GM12878 (cell line): ENCODE measurements around the gene NPAS2. TPM values are rescaled to one million over a fixed set of nuclear protein-coding genes. Genes with fewer than 3 reads are reported as not detected.

Source experiments
- ATAC-seq: fragments of 200-7000 bp; cut with Tn5 transposase; 3 replicates; pipeline ENCODE4 v1.9.1; 2020; ENCODE audit warnings: mild to moderate bottlenecking, moderate library complexity
- BruUV-seq: library from RNA; stranded (reverse); fragments of 400-500 nt; replicated peaks from 2 replicates; lab custom pipeline; 2021; lab: Mats Ljungman, UMichigan
- CTCF ChIA-PET: fragments of 300-600 bp; sonication (Branson Sonifier 250); formaldehyde crosslinking; extraction: SDS; loops from one replicate; lab custom pipeline; 2021; ENCODE audit warnings: inconsistent platforms; lab: Yijun Ruan, JAX
- POLR2A ChIA-PET: fragments of 350-600 bp; formaldehyde crosslinking; extraction: SDS; loops from one replicate; lab custom pipeline; 2021; ENCODE audit warnings: inconsistent platforms; lab: Charles Lee
- RAD21 ChIA-PET: fragments of 300-600 bp; sonication (Branson Sonifier 250); formaldehyde crosslinking; loops from one replicate; lab custom pipeline; 2023; ENCODE audit warnings: antibody characterized with exemption; ENCODE audit not compliant: unreplicated experiment; lab: Charles Lee
- SMC1A ChIA-PET: fragments of 300-600 bp; sonication (Branson Sonifier 250); formaldehyde crosslinking; loops from one replicate; lab custom pipeline; 2023; ENCODE audit not compliant: unreplicated experiment, uncharacterized antibody; lab: Charles Lee
- DNase-seq: peaks from one replicate; pipeline ENCODE4 v3.0.0-alpha.2; 2011; ENCODE audit warnings: low read depth, low spot score
- FAIRE-seq: peaks from 3 replicates; lab custom pipeline; 2011; peaks lifted over from hg19 to GRCh38; lab: Jason Lieb, UNC
- H2AFZ ChIP-seq: 2 replicates; pipeline ENCODE4 v1.6.0; 2011; ENCODE audit warnings: low read depth, low read length, control low read depth; ENCODE audit not compliant: control insufficient read depth
- H3K27ac ChIP-seq: 2 replicates; pipeline ENCODE4 v1.5.1; 2011; ENCODE audit warnings: control low read depth; ENCODE audit not compliant: control insufficient read depth, insufficient read depth
- H3K27me3 ChIP-seq, 2 experiments: replicated peaks in 1 of 2; 2 replicates each; pipeline versions ENCODE4 v1.6.0 to v1.6.1; 2011; ENCODE audit warnings: low read length in 1 of 2; ENCODE audit not compliant: control insufficient read depth in 2 of 2, insufficient read depth in 2 of 2
- H3K36me3 ChIP-seq, 2 experiments: 2 replicates each; pipeline ENCODE4 v1.5.1; 2011; ENCODE audit warnings: low read length in 1 of 2; ENCODE audit not compliant: control insufficient read depth in 2 of 2, insufficient read depth in 2 of 2
- H3K4me1 ChIP-seq: 2 replicates; pipeline ENCODE4 v1.6.1; 2011; ENCODE audit warnings: mild to moderate bottlenecking, low read length, moderate library complexity, mixed read lengths; ENCODE audit not compliant: control insufficient read depth, insufficient read depth
- H3K4me2 ChIP-seq: 2 replicates; pipeline ENCODE4 v1.6.0; 2011; ENCODE audit warnings: control low read depth; ENCODE audit not compliant: control insufficient read depth, insufficient read depth
- H3K4me3 ChIP-seq: fragments of 200-600 bp; sonication (generic); 2 replicates; pipeline ENCODE4 v1.5.1; 2016
- H3K79me2 ChIP-seq: 2 replicates; pipeline ENCODE4 v1.6.0; 2011; ENCODE audit warnings: low read length; ENCODE audit not compliant: control insufficient read depth, insufficient read depth
- H3K9ac ChIP-seq: 2 replicates; pipeline ENCODE4 v1.8.0; 2011; ENCODE audit warnings: low read length, control low read depth, mixed read lengths; ENCODE audit not compliant: control insufficient read depth, insufficient read depth
- H3K9me3 ChIP-seq: replicated peaks from 3 replicates; pipeline ENCODE4 v1.5.1; 2011; ENCODE audit warnings: mild to moderate bottlenecking, low read length; ENCODE audit not compliant: control insufficient read depth, insufficient read depth
- H4K20me1 ChIP-seq: 2 replicates; pipeline ENCODE4 v1.6.0; 2011; ENCODE audit not compliant: control insufficient read depth, insufficient read depth
- BRCA1 ChIP-seq: IDR thresholded peaks from 2 replicates; pipeline ENCODE4 v1.6.1; 2011; ENCODE audit warnings: low read depth, low read length, improper control_type of control experiment
- EP300 ChIP-seq, 2 experiments: fragments of 150-350 bp in 1 of 2; IDR thresholded peaks; 2 replicates each; pipeline ENCODE4 v1.6.1; 2011 to 2012; ENCODE audit warnings: low read depth in 2 of 2, low read length in 2 of 2, borderline replicate concordance in 1 of 2, improper control_type of control experiment in 1 of 2, inconsistent platforms in 1 of 2; ENCODE audit not compliant: control insufficient read depth in 1 of 2
- ETV6 ChIP-seq, 2 experiments: fragments of 450-650 bp in 1 of 2; IDR thresholded peaks in 1 of 2; conservative IDR thresholded peaks in 1 of 2; 2 replicates each; pipeline ENCODE4 v1.6.1; 2014; ENCODE audit warnings: antibody characterized with exemption in 1 of 2, borderline replicate concordance in 1 of 2, low read depth in 1 of 2, mild to moderate bottlenecking in 1 of 2, moderate library complexity in 1 of 2
- EZH2 ChIP-seq: IDR thresholded peaks from 2 replicates; pipeline ENCODE4 v1.6.1; 2012; ENCODE audit warnings: low read depth, mild to moderate bottlenecking, control low read depth, inconsistent platforms, low read length, borderline replicate concordance; ENCODE audit not compliant: control insufficient read depth
- FOXM1 ChIP-seq: IDR thresholded peaks from 2 replicates; pipeline ENCODE4 v1.6.1; 2012; ENCODE audit warnings: low read depth, mild to moderate bottlenecking, inconsistent platforms, low read length, moderate library complexity
- HCFC1 ChIP-seq: fragments of 150-350 bp; IDR thresholded peaks from 2 replicates; pipeline ENCODE4 v1.6.1; 2014; ENCODE audit warnings: low read length
- IKZF2 ChIP-seq, 2 experiments: fragments of 450-650 bp; IDR thresholded peaks; 2 replicates each; pipeline ENCODE4 v1.6.1; 2017; ENCODE audit warnings: mild to moderate bottlenecking in 2 of 2, moderate library complexity in 2 of 2
- IRF4 ChIP-seq: IDR thresholded peaks from 2 replicates; pipeline ENCODE4 v1.6.1; 2011; ENCODE audit warnings: low read depth, low read length
- MEF2A ChIP-seq: IDR thresholded peaks from 2 replicates; pipeline ENCODE4 v1.6.1; 2011; ENCODE audit warnings: low read depth, mild to moderate bottlenecking, low read length, moderate library complexity; ENCODE audit not compliant: insufficient read depth
- NR2F1 ChIP-seq: fragments of 450-650 bp; conservative IDR thresholded peaks from 2 replicates; pipeline ENCODE4 v1.6.1; 2017; ENCODE audit warnings: mild to moderate bottlenecking
- RBBP5 ChIP-seq: fragments of 200-600 bp; sonication (generic); conservative IDR thresholded peaks from 2 replicates; pipeline ENCODE4 v1.6.1; 2016
- SIX5 ChIP-seq: IDR thresholded peaks from 2 replicates; pipeline ENCODE4 v1.6.1; 2011; ENCODE audit warnings: mild to moderate bottlenecking, low read depth, low read length, moderate library complexity; ENCODE audit not compliant: severe bottlenecking
- SMAD5 ChIP-seq: IDR thresholded peaks from 2 replicates; pipeline ENCODE4 v1.6.1; 2016; ENCODE audit warnings: antibody characterized with exemption, low read depth
- SMC3 ChIP-seq: IDR thresholded peaks from 2 replicates; pipeline ENCODE4 v1.6.1; 2011; ENCODE audit warnings: low read length, improper control_type of control experiment, borderline replicate concordance
- STAT3 ChIP-seq: IDR thresholded peaks from 2 replicates; pipeline ENCODE4 v1.6.1; 2011; ENCODE audit warnings: low read depth, low read length, improper control_type of control experiment
- ZBTB11 ChIP-seq: fragments of 450-650 bp; formaldehyde crosslinking; IDR thresholded peaks from 2 replicates; pipeline ENCODE4 v1.5.0; 2022; ENCODE audit warnings: mild to moderate bottlenecking, missing genetic modification characterization
- ZNF217 ChIP-seq: fragments of 450-650 bp; IDR thresholded peaks from 2 replicates; pipeline ENCODE4 v1.6.1; 2017; ENCODE audit warnings: antibody characterized with exemption, mild to moderate bottlenecking
- WGBS: methylation state at CpG from one replicate; pipeline ENCODE4 v1.1.6; 2016; ENCODE audit warnings: low lambda C conversion rate; ENCODE audit not compliant: insufficient replicate concordance, insufficient coverage; ENCODE audit errors: missing lambda C conversion rate; 5-methylcytosine and 5-hydroxymethylcytosine counted together
- in situ Hi-C: fragments of 300-500 bp; cut with MboI; formaldehyde crosslinking; loops from 9 replicates; pipeline ENCODE4 v1.14.3; 2018; ENCODE audit warnings: mixed read lengths
- intact Hi-C: fragments of 100-400 bp; cut with micrococcal nuclease; formaldehyde crosslinking; loops from one replicate; pipeline ENCODE4 v1.14.2; 2022; ENCODE audit not compliant: unreplicated experiment
- polyA plus RNA-seq, 11 experiments: library from polyadenylated mRNA; depleted of rRNA in 4 of 11; unstranded in 6 of 11; stranded (reverse) in 5 of 11; fragments of >200 nt; fragmentation: Nextera tagmentation in 4 of 11; fragmentation: Illumina TruSeq in 1 of 11; extraction: Ambion mirVana in 4 of 11; extraction: Trizol in 1 of 11; gene quantifications; 1 replicate in 1 of 11; 2 replicates in 10 of 11; pipeline versions ENCODE4 v1.2.1 to v1.2.3, GENCODE V29; 2011 to 2016; ENCODE audit warnings: inconsistent platforms in 2 of 11, missing spikeins in 2 of 11, low read depth in 1 of 11
- total RNA-seq, 4 experiments: library from RNA; depleted of rRNA in 3 of 4; stranded (reverse); fragments of >200 nt in 3 of 4; fragmentation: Illumina TruSeq in 1 of 4; extraction: Trizol in 1 of 4; gene quantifications; 2 replicates each; pipeline versions ENCODE4 v1.2.1 to v1.2.3, GENCODE V29; 2013 to 2021
- TF ChIP-seq, protein P1 (sequence below): IDR thresholded peaks from 2 replicates; pipeline ENCODE4 v1.6.1; 2011; ENCODE audit warnings: borderline replicate concordance, low read depth, mild to moderate bottlenecking, moderate library complexity, mixed read lengths, low read length; ENCODE audit not compliant: insufficient read depth; ENCODE audit errors: extremely low read length

NPAS2 gene
- total and polyA plus RNA-seq, 10 of the 15 experiments (the other 5 are each of a cell fraction or from before 2014, with no cell fraction given): 0.08 TPM; not detected in 9

DNA sequence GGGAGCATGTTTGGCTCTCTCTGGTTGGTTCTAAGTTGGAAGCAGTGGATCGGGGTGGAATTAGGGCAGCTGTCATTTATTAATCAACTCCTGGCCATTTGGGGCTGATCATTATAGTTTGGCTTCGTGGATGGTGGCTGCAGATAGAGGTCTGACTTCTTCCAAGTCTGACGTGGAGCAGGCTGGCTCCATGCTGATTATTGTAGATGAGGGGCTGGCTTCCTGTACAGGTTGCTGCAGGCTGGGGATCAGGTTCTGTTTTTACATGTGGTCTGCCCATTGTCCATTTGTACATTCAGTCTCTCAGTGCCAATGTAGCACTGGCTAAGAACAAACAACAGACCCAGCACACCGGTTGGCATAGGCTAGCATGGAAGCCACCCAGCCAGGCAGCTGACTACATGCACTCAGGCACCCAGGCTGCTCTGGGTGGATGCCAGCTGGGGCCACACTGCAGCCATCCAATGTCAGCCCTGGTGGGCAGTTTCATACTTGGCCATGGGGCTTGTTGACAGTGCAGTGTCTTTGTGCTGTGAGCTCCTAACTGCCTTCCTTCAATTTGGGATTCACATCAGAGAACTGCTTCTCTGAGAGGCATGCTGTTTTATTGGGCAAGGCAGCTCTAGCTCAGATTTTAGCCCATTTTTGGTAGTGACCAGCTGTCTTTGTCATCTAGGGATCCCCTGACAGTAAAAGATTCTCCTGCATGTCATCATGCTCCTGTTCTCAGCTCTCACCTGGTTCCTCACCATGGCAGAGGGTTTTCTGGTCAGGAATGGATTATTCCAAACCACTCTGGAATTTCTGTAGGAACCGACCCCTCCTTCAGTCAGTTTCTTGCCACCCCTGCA is 25.4 kb downstream of the NPAS2 start:
- no peak for FAIRE-seq

More for the DNA sequence above, 25.4 kb downstream of the NPAS2 start:
- Histone ChIP-seq H3K4me2 (no peak overlapping the region), H3K9ac (no peak overlapping the region), H3K4me1 (no peaks in the 10 kb centered on the region), H2AFZ (no peak overlapping the region), H3K4me3 (no peak overlapping the region), H4K20me1 (no peaks in the 10 kb centered on the region), H3K27ac (no peak overlapping the region), H3K36me3 (no peaks in the 10 kb centered on the region), H3K79me2 (no peaks in the 10 kb centered on the region), H3K27me3 (no peaks in the 10 kb centered on the region), H3K9me3 (no peaks in the 10 kb centered on the region)
- intact Hi-C loops (no loop called here), in situ Hi-C loops (no loop called here)
- no peak for ATAC-seq
- WGBS: 18% methylated on average over 5 of the region's 5 CpGs
- POLR2A ChIA-PET: no interaction called here
- SMC1A ChIA-PET: no interaction called here
- RAD21 ChIA-PET: no interaction called here
- no peak for DNase-seq
- no TSS peak for BruUV-seq
- CTCF ChIA-PET: no interaction called here
- TF ChIP-seq ETV6 (conservative IDR thresholded peaks at IDR 0.05 in 1 of 2, IDR thresholded peaks at IDR 0.05 in 1 of 2; ENCODE audit: borderline replicate concordance in 1 of 2, low read depth in 1 of 2) (no peak), STAT3 (no peak), IKZF2 (IDR thresholded peaks at IDR 0.05) (no peak), RBBP5 (no peak), EP300 (IDR thresholded peaks at IDR 0.05; ENCODE audit: borderline replicate concordance in 1 of 2, control insufficient read depth in 1 of 2, low read depth in 2 of 2, low read length in 2 of 2) (no peak), EZH2 (no peak), MEF2A (no peak), SMC3 (no peak), IRF4 (no peak), HCFC1 (no peak), SIX5 (no peak), ZNF217 (no peak), ZBTB11 (CRISPR knock-in tag) (no peak), FOXM1 (no peak), SMAD5 (no peak), NR2F1 (no peak), BRCA1 (no peak)
- TF ChIP-seq, protein P1, sequence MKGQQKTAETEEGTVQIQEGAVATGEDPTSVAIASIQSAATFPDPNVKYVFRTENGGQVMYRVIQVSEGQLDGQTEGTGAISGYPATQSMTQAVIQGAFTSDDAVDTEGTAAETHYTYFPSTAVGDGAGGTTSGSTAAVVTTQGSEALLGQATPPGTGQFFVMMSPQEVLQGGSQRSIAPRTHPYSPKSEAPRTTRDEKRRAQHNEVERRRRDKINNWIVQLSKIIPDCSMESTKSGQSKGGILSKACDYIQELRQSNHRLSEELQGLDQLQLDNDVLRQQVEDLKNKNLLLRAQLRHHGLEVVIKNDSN: no peak
